ENCODE measurements around the gene WFIKKN1.

The WFIKKN1 gene

GRCh38 chr16:610513-611381, 20.0 kb upstream of the WFIKKN1 start:
- Histone ChIP-seq H3K27me3 (ENCODE audit: insufficient read depth, low read length) (no peaks in the 10 kb centered on the region), H3K79me2 (ENCODE audit: control insufficient read depth, insufficient read depth, low read length, unreplicated experiment) (no peaks in the 10 kb centered on the region), H3K4me1 (ENCODE audit: control insufficient read depth, insufficient read depth, low read length, unreplicated experiment) (no peaks in the 10 kb centered on the region), H2AFZ (ENCODE audit: low read length, unreplicated experiment) (no peak overlapping the region), H3K27ac (ENCODE audit: low read depth, low read length) (no peak overlapping the region), H3K4me3 (ENCODE audit: low read depth, low read length) (no peak overlapping the region), H3K36me3 (ENCODE audit: insufficient read depth, low read length) (no peaks in the 10 kb centered on the region)

- H3K4me3 ChIP-seq (ENCODE audit: low read depth, low read length) = no peak overlapping the region
- no peak overlapping the region for H2AFZ ChIP-seq (ENCODE audit: low read length, unreplicated experiment)
- no peaks in the 10 kb centered on the region for H3K79me2 ChIP-seq (ENCODE audit: control insufficient read depth, insufficient read depth, low read length, unreplicated experiment)
- H3K36me3 ChIP-seq (ENCODE audit: insufficient read depth, low read length) = no peaks in the 10 kb centered on the region
- no peaks in the 10 kb centered on the region for H3K27me3 ChIP-seq (ENCODE audit: insufficient read depth, low read length)
- H3K27ac ChIP-seq (ENCODE audit: low read depth, low read length) = no peak overlapping the region
- no peaks in the 10 kb centered on the region for H3K4me1 ChIP-seq (ENCODE audit: control insufficient read depth, insufficient read depth, low read length, unreplicated experiment)
Observed at GRCh38 chr16:615122-615521, 15.7 kb upstream of the WFIKKN1 start.

GRCh38 chr16:616733-617586, 13.8 kb upstream of the WFIKKN1 start:
- Histone ChIP-seq H3K4me3 (ENCODE audit: low read depth, low read length) (no peak overlapping the region), H2AFZ (ENCODE audit: low read length, unreplicated experiment) (no peak overlapping the region), H3K4me1 (ENCODE audit: control insufficient read depth, insufficient read depth, low read length, unreplicated experiment) (no peaks in the 10 kb centered on the region), H3K36me3 (ENCODE audit: insufficient read depth, low read length) (no peaks in the 10 kb centered on the region), H3K79me2 (ENCODE audit: control insufficient read depth, insufficient read depth, low read length, unreplicated experiment) (no peaks in the 10 kb centered on the region), H3K27ac (ENCODE audit: low read depth, low read length) (no peak overlapping the region), H3K27me3 (ENCODE audit: insufficient read depth, low read length) (no peaks in the 10 kb centered on the region)

GRCh38 chr16:617855-618254, 12.9 kb upstream of the WFIKKN1 start:
- Histone ChIP-seq H3K27ac (ENCODE audit: low read depth, low read length) (no peak overlapping the region), H3K27me3 (ENCODE audit: insufficient read depth, low read length) (no peaks in the 10 kb centered on the region), H3K79me2 (ENCODE audit: control insufficient read depth, insufficient read depth, low read length, unreplicated experiment) (no peaks in the 10 kb centered on the region), H2AFZ (ENCODE audit: low read length, unreplicated experiment) (no peak overlapping the region), H3K36me3 (ENCODE audit: insufficient read depth, low read length) (no peaks in the 10 kb centered on the region), H3K4me1 (ENCODE audit: control insufficient read depth, insufficient read depth, low read length, unreplicated experiment) (no peaks in the 10 kb centered on the region), H3K4me3 (ENCODE audit: low read depth, low read length) (no peak overlapping the region)

- Histone ChIP-seq H3K79me2 (ENCODE audit: control insufficient read depth, insufficient read depth, low read length, unreplicated experiment) (no peaks in the 10 kb centered on the region), H3K4me1 (ENCODE audit: control insufficient read depth, insufficient read depth, low read length, unreplicated experiment) (no peaks in the 10 kb centered on the region), H3K4me3 (ENCODE audit: low read depth, low read length) (no peak overlapping the region), H3K36me3 (ENCODE audit: insufficient read depth, low read length) (no peaks in the 10 kb centered on the region), H3K27ac (ENCODE audit: low read depth, low read length) (no peak overlapping the region), H3K27me3 (ENCODE audit: insufficient read depth, low read length) (no peaks in the 10 kb centered on the region), H2AFZ (ENCODE audit: low read length, unreplicated experiment) (no peak overlapping the region)
Observed at GRCh38 chr16:619476-620100, 11.2 kb upstream of the WFIKKN1 start.

- H3K27ac ChIP-seq (ENCODE audit: low read depth, low read length) = no peak overlapping the region
- no peak overlapping the region for H3K4me3 ChIP-seq (ENCODE audit: low read depth, low read length)
- H2AFZ ChIP-seq (ENCODE audit: low read length, unreplicated experiment) = no peak overlapping the region
- H3K4me1 ChIP-seq (ENCODE audit: control insufficient read depth, insufficient read depth, low read length, unreplicated experiment) = no peaks in the 10 kb centered on the region
- H3K79me2 ChIP-seq (ENCODE audit: control insufficient read depth, insufficient read depth, low read length, unreplicated experiment) = no peaks in the 10 kb centered on the region
- H3K27me3 ChIP-seq (ENCODE audit: insufficient read depth, low read length) = no peaks in the 10 kb centered on the region
- H3K36me3 ChIP-seq (ENCODE audit: insufficient read depth, low read length) = no peaks in the 10 kb centered on the region
Observed at GRCh38 chr16:620700-621525, 9.9 kb upstream of the WFIKKN1 start.

- Histone ChIP-seq H3K27me3 (ENCODE audit: insufficient read depth, low read length) (no peaks in the 10 kb centered on the region), H3K4me3 (ENCODE audit: low read depth, low read length) (no peak overlapping the region), H3K27ac (ENCODE audit: low read depth, low read length) (no peak overlapping the region), H3K79me2 (ENCODE audit: control insufficient read depth, insufficient read depth, low read length, unreplicated experiment) (no peaks in the 10 kb centered on the region), H3K36me3 (ENCODE audit: insufficient read depth, low read length) (no peaks in the 10 kb centered on the region), H3K4me1 (ENCODE audit: control insufficient read depth, insufficient read depth, low read length, unreplicated experiment) (peaks cover 7% of the 10 kb centered on the region), H2AFZ (ENCODE audit: low read length, unreplicated experiment) (no peak overlapping the region)
Observed at GRCh38 chr16:621526-622105, 9.2 kb upstream of the WFIKKN1 start.

- Histone ChIP-seq H3K27me3 (ENCODE audit: insufficient read depth, low read length) (no peaks in the 10 kb centered on the region), H2AFZ (ENCODE audit: low read length, unreplicated experiment) (no peak overlapping the region), H3K27ac (ENCODE audit: low read depth, low read length) (no peak overlapping the region), H3K36me3 (ENCODE audit: insufficient read depth, low read length) (no peaks in the 10 kb centered on the region), H3K4me1 (ENCODE audit: control insufficient read depth, insufficient read depth, low read length, unreplicated experiment) (peaks cover 17% of the 10 kb centered on the region), H3K79me2 (ENCODE audit: control insufficient read depth, insufficient read depth, low read length, unreplicated experiment) (no peaks in the 10 kb centered on the region), H3K4me3 (ENCODE audit: low read depth, low read length) (no peak overlapping the region)
Observed at GRCh38 chr16:622920-623280, 7.9 kb upstream of the WFIKKN1 start.

GRCh38 chr16:624526-625070, 6.2 kb upstream of the WFIKKN1 start:
- no peaks in the 10 kb centered on the region for H3K79me2 ChIP-seq (ENCODE audit: control insufficient read depth, insufficient read depth, low read length, unreplicated experiment)
- H3K27me3 ChIP-seq (ENCODE audit: insufficient read depth, low read length) = no peaks in the 10 kb centered on the region
- H2AFZ ChIP-seq (ENCODE audit: low read length, unreplicated experiment) = no peak overlapping the region
- peaks cover 18% of the 10 kb centered on the region for H3K4me1 ChIP-seq (ENCODE audit: control insufficient read depth, insufficient read depth, low read length, unreplicated experiment)
- H3K27ac ChIP-seq (ENCODE audit: low read depth, low read length) = no peak overlapping the region
- H3K4me3 ChIP-seq (ENCODE audit: low read depth, low read length) = no peak overlapping the region
- H3K36me3 ChIP-seq (ENCODE audit: insufficient read depth, low read length) = no peaks in the 10 kb centered on the region
